GM12892 (cell line): ENCODE measurements around the gene PIM3.

Experiments used
- POLR2A ChIP-seq: IDR thresholded peaks from 2 replicates; pipeline ENCODE4 v1.6.1; 2011; ENCODE audit warnings: low read depth, low read length, control low read depth
- POLR2AphosphoS5 ChIP-seq: IDR thresholded peaks from 2 replicates; pipeline ENCODE4 v1.6.1; 2011; ENCODE audit warnings: low read depth, low read length, control low read depth
- TAF1 ChIP-seq: IDR thresholded peaks from 2 replicates; pipeline ENCODE4 v1.6.1; 2011; ENCODE audit warnings: low read depth, mild to moderate bottlenecking, control low read depth, low read length, borderline replicate concordance

GRCh38 chr22:49915610-49916009 is 45.0 kb upstream of the PIM3 start:
- TF ChIP-seq POLR2AphosphoS5 (no peak), TAF1 (no peak), POLR2A (no peak)
